HG03378 (cell line): ENCODE measurements around the gene PRKAG1.

Experiments
- ATAC-seq: cut with Tn5 transposase; IDR thresholded peaks from one replicate; pipeline ENCODE4 v1.9.1; 2021; ENCODE audit warnings: mild to moderate bottlenecking, moderate library complexity; ENCODE audit not compliant: unreplicated experiment

PRKAG1 gene

DNA sequence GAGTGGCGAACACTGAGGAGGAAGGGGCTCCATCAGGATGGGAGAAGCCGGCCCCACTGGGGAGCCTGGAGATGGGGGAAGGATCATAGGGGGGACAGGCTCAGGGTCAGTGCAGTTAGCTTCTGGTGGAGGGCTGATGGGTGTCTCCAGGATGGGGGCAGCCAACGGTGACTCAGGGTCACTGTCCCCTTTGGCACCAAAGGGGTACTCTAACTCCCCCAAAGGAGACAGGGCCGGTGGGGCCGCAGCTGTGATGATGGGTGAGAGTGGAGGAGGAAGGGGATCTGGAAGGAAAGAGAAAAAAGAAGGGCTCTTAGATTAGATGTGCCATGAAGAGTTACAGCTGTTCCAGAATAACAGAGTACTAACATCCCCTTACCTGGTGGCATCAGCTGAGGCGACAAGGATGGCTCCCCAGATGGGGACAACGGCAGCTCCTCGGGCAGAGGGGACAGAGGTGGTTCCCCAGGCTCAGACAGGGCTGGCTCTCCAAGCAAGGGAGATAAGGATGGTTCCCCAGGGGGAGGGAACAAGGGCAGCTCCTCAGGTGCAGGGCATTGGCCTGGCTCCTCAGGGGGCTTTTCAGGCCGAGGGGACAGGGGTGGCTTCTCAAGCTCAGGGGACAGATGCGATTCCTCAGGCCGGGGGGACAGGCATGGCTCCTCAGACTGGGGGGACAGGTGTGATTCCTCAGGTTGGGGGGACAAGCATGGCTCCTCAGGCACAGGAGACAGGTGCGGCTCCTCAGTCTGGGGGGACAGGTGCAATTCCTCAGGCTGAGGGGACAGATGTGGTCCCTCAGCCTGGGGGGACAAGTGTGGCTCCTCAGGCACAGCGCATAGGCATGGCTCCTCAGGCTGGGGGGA is 32.2 kb upstream of the PRKAG1 start:
- ATAC-seq = no peak

DNA sequence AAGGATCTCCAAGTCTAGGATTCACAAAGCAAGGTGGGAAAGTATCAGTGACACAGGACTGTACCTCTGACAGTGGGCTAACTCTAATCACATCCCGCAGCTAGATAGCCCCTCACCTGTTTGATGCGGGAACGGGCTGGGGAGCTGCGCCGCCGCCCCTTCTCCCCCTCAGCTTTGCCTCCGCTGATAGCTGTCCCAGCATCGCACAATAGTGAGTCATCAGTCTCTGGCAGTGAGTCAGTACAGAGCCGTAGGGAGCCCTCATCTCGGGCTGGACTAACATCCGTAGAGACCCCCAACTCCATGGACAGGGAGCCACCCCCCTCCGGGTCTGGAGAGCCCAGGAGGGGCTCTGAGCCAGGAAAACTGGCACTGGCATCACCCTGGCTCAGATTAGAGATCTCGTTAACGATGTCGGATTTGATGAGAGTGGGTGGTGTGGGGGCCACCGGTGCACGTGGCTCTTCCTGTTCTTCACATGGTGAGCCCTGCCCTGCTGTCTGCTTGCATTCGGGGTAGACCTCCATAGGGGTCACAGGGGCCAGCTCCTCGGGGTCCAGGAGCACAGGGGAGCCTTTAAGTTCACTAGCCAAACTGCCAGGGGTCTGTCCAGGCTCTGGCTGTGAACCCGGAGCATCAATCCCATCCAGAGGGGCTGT is 31.1 kb upstream of the PRKAG1 start:
- no peak for ATAC-seq

DNA sequence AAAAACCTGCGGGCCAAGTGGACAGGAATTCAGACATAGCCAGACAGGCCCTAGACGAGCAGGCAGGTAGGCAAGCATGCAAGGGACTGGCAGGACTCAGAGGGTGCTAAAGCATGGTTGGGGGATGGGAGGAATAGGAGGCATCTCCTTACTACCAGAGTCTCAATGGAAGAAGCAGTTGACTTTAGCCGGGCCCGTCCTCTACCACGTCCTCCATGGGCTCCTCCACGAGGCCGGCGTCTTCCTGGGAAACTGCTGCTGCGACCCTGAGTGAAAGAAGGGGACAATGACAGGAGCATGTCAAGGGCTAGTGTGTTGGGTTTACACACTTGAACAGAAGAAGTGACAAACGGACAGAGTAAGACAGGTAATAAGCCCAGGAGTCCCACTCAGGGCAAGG is 30.4 kb upstream of the PRKAG1 start:
- no peak for ATAC-seq

- no peak for ATAC-seq
Observed at GRCh38 chr12:49046129-49046895, 27.7 kb upstream of the PRKAG1 start.

GRCh38 chr12:49044660-49045059 is 26.1 kb upstream of the PRKAG1 start:
- no peak for ATAC-seq

GRCh38 chr12:49043856-49044258 is 25.3 kb upstream of the PRKAG1 start:
- no peak for ATAC-seq

DNA sequence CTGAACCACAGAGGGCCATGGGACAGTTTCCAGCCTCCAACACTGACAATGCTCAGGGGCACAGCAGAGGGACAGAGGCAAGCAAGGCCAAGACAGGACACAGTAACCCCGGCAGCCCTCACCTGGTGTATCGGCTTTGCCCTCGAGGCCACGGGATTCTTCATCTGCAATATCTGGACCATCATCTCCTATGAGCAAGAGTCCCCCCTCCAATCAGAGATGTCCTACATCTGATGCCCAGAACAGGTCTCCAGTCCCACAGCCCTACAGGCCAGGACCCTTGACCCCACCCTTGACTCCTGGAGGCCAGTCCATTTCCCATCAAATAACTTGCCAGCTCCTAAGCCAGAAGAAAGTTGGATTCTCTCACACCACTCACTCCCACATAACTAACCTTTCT is 24.7 kb upstream of the PRKAG1 start:
- ATAC-seq = no peak

- no peak for ATAC-seq
Observed at GRCh38 chr12:49041881-49042484, 23.4 kb upstream of the PRKAG1 start.

DNA sequence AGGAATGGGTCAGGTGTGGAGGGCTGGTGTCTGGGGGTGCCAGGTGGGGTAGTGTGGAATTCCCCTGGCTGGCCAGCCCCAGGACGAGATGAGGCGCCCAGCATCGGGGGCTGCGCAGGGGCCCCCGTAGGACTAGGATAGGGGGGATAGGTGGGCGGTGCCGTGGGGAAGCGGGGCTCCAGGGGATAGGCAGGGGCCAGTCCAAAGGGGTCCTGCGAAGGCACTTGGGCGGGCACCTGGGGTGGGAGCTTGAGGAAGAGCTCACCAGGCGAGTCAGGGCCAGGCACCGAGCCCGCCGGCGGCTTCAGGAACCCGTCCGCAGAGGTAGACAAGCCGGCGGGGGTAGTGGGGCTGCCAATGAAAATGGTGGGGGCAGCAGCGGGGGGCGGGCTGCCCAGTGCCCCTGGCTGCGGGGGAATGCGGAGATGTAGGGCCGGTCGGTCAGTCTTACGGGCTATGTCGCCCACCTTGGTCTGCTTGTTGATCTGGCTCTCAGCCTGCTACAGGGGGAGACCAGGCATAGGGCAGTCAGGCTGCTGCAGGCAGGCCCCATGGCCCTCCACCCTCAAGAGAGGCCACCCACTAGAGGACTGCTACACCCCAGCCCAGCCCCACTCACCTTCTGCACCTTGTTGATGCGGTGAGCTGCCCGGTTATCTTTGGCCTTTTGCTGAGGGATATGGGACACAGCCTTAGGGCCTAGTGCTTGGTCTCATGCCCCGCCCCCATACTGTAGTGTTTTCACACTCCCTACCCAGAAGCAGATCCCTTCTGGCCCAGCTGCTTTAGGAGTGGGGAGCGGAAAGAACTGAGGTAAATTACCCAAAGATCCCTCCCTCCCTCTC is 22.7 kb upstream of the PRKAG1 start:
- ATAC-seq = no peak

DNA sequence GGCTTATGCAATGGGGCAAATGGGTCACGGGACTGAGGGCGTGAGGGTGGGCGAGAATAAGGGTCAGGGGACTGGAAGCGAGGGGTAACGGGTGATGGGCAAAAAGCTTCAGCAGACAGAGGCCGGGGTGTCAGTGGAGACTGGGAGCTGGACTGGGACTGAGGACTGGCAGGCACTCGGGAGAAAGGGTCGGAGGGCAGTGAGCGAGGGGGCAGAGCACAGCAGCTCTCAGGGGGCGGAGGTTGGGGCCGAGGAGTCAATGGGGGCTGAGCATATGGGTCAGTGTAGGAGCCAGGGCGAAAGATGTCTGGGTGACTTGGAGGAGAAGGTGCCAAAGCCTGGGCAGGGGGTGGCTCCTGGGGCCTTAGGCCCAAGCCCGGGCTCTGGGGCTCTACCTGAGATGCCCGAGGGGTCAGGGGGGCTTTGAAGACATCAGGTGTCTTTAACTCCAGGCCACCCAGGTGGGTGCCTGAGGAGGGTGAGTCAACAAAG is 21.8 kb upstream of the PRKAG1 start:
- no peak for ATAC-seq

GRCh38 chr12:49039421-49040363 is 21.1 kb upstream of the PRKAG1 start:
- ATAC-seq = no peak

DNA sequence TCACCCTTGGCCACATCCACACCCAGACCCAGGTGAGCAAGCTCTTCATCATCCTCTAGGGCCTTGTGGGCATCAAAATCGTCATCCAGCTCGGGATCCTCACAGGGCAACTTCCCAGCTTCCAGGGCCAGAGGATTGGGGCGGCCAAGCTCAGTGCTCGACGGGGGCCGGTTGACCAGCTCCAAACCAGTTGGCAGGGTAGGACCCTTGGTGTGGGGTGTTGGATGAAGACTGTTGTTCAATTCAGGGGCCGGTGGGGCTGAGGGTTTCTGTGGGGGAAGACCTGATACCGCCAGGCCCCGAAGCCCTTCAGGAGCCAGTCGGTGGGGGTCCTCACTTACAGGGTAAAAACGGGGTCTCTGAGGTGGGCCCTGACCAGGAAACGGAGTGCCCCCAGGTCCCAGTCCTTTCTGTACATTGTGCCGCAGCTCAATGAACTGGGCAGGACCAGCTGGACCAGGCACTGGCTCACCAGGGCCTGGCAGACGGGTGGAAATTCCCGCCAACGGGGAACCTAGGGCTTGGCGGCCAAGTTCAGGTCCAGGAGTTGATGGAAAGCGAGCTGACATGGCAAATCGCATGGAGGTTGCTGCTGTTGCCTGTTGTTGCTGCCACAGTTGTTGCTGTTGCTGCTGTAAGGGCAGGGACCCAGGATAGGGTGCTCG is 19.8 kb upstream of the PRKAG1 start:
- ATAC-seq = no peak

- ATAC-seq = no peak
Observed at GRCh38 chr12:49037947-49038237, 19.3 kb upstream of the PRKAG1 start.

DNA sequence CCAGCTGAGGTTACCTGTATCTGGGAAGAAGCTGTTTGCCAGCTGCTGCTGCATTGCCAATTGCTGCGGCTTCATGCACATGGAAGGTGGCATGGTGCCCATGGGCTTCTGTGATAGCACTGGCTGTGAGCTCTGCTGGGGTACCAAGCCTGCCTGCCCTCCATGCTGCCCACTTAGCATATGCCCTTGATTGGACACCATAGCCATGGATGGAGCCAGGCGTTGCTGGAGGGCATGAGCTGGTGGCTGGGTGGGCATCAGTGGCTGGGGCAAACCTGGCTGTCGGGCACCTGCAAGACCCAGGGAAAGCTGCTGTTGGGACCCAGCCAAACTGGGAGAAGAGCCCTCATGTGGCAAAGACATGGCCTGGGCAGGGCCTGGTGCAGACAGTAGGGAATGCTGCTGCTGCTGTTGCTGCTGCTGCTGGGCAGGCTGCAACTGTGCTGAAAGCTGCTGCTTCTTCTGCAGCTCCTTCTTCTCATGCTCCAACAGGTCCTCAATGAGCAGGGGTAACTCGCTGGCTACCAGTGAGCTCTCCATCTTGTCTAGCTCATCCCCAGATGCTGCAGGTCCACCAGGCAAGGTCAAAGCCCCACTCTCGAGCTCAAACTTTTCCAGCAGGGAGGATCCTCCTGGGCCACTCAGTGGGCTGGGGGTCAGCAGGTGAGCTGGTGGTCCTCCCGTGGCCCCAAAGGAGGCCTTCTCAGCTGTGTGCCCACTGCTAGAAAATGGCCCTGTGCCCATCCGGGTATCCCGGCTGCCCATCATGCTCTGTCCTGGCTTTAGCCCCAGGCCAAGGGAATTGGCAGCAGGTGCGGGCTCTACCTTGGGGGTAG is 18.8 kb upstream of the PRKAG1 start:
- no peak for ATAC-seq

GRCh38 chr12:49036029-49036428 is 17.5 kb upstream of the PRKAG1 start:
- ATAC-seq = no peak

DNA sequence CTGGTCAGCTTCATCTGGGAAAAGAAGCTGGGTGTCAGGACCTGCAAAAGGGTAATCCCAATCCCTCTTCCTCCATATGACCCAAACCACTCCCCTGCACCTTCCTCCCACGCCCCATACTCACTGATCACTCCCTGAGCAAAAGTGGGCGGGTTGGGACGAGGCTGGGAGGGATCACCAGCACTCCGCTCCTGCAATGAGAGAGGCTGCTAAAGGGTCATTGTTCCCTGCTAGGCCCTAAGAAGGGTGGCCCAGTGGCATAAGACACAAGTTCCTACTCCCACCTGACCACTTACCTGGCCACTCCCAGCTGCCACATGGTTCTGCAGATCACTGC is 15.7 kb upstream of the PRKAG1 start:
- ATAC-seq = no peak

GRCh38 chr12:49033611-49034285 is 15.2 kb upstream of the PRKAG1 start:
- no peak for ATAC-seq
